Measurements from ENCODE around the gene HOXA5. TPM values are rescaled to one million over a fixed set of nuclear protein-coding genes. Genes with fewer than 3 reads are reported as not detected.

Gene HOXA5
- total and polyA plus RNA-seq, 8 donors = 2.9 to 53.1 (median 10.7) TPM

- TF ChIP-seq, protein P1, sequence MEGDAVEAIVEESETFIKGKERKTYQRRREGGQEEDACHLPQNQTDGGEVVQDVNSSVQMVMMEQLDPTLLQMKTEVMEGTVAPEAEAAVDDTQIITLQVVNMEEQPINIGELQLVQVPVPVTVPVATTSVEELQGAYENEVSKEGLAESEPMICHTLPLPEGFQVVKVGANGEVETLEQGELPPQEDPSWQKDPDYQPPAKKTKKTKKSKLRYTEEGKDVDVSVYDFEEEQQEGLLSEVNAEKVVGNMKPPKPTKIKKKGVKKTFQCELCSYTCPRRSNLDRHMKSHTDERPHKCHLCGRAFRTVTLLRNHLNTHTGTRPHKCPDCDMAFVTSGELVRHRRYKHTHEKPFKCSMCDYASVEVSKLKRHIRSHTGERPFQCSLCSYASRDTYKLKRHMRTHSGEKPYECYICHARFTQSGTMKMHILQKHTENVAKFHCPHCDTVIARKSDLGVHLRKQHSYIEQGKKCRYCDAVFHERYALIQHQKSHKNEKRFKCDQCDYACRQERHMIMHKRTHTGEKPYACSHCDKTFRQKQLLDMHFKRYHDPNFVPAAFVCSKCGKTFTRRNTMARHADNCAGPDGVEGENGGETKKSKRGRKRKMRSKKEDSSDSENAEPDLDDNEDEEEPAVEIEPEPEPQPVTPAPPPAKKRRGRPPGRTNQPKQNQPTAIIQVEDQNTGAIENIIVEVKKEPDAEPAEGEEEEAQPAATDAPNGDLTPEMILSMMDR (IDR thresholded peaks at IDR 0.05) = no peak
- TF ChIP-seq POLR2AphosphoS5 (IDR thresholded peaks at IDR 0.05) (no peak), EP300 (IDR thresholded peaks at IDR 0.05) (no peak), POLR2A (IDR thresholded peaks at IDR 0.05) (no peak)
- Histone ChIP-seq H3K4me1 (peaks cover 4 to 36% (median 13%) of the 10 kb centered on the region in 4 donors), H3K9me3 (peaks cover 0 to 21% (median 0%) of the 10 kb centered on the region in 4 donors), H3K27ac (peak overlapping the region; percentile 87 to 99 (median 94)), H3K36me3 (peaks cover 0 to 5% (median 0%) of the 10 kb centered on the region in 4 donors), H3K27me3 (peaks cover 0 to 94% (median 67%) of the 10 kb centered on the region in 3 donors), H3K4me3 (peak overlapping the region; percentile 54 to 67 (median 64))
- intact Hi-C loops (cut with DNase I; ENCODE audit: low total_unique reads) = no loop called here
- WGBS, 5 donors = 7 to 24% (median 17%) methylated on average over 27 to 29 of the region's 29 CpGs
- no peak for DNase-seq
Measured at GRCh38 chr7:27142580-27143022, 880 bp downstream of the HOXA5 start.

DNA sequence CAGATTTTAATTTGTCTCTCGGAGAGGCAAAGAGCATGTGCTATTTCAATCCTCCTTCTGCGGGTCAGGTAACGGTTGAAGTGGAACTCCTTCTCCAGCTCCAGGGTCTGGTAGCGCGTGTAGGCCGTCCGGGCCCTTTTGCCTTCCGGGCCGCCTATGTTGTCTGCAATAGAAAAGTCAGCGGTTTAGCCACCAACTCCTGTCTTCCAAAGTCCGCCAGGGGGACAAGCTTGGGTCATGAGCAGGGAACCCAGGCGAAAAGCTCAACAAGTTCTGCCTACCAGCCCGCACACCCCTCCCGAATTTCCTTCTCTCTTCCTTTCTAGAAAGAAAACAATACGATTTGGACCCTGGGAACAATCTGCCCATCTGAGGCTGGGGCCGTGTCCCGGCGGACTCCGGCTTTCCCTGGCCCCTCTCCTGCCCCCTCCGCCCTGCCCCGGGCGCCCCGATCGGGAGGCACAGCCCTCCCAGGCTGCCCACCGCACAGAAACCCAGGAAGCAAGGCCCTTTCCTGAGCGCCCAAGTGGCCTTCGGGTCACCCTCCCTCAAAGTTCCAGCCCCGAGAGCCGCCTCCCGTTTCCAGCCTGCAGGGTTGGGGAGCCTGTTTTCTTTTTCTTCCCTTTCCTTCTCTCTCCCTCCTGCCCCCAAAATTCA is 1.4 kb downstream of the HOXA5 start:
- Histone ChIP-seq H3K4me3 (peak overlapping the region; percentile 54 to 67 (median 64)), H3K9me3 (peaks cover 0 to 16% (median 0%) of the 10 kb centered on the region in 4 donors), H3K27me3 (peaks cover 0 to 92% (median 64%) of the 10 kb centered on the region in 3 donors), H3K36me3 (peaks cover 0 to 5% (median 0%) of the 10 kb centered on the region in 4 donors), H3K4me1 (peaks cover 0 to 37% (median 8%) of the 10 kb centered on the region in 4 donors), H3K27ac (peak overlapping the region; percentile 87 to 99 (median 94))
- TF ChIP-seq POLR2AphosphoS5 (IDR thresholded peaks at IDR 0.05) (no peak), POLR2A (IDR thresholded peaks at IDR 0.05) (no peak), EP300 (IDR thresholded peaks at IDR 0.05) (no peak)
- TF ChIP-seq, protein P1 (IDR thresholded peaks at IDR 0.05) = no peak
- no peak for DNase-seq
- intact Hi-C loops (cut with DNase I; ENCODE audit: low total_unique reads) = no loop called here
- WGBS, 5 donors = 31 to 42% (median 36%) methylated on average over 25 to 30 of the region's 30 CpGs

DNA sequence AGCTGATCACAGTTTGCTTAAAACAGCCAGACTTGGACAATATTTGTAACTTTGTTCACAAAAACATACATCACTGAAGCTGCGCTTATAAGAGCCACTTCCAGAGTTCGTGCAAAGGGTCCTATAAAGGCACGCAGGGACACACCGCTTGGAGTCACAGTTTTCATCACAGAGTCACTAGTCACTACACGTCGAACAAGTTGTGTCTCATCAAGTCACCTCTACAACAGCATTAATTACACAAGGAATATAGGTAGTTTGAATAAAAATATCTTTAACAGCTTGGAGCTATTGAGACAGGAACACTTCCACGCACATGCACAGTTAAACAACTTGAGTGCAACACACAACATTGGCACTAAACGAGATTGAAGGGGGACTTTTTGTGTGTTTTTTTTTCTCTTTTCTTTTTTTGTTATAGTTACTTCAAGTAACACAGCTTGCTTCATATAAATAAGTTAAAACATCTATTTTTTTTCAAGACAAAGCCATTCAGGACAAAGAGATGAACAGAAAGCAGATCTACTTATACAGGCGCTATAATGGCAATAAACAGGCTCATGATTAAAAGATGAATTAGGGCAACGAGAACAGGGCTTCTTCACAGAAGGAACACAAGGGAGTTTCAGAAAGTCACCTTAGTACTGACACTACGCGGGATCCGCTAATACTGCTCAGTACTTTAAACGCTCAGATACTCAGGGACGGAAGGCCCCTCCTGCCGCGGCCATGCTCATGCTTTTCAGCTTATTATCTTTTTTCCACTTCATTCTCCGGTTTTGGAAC is 2.2 kb downstream of the HOXA5 start:
- no peak for TF ChIP-seq POLR2AphosphoS5 (IDR thresholded peaks at IDR 0.05)
- TF ChIP-seq, protein P1 (IDR thresholded peaks at IDR 0.05) = no peak
- peak overlapping the region; percentile 87 to 99 (median 94) for H3K27ac ChIP-seq
- H3K4me3 ChIP-seq = peak overlapping the region; percentile 54 to 67 (median 64)
- intact Hi-C loops (cut with DNase I; ENCODE audit: low total_unique reads) = no loop called here
- no peak for DNase-seq
- peaks cover 0 to 44% (median 13%) of the 10 kb centered on the region in 4 donors for H3K4me1 ChIP-seq
- 61 to 80% (median 70%) methylated on average over 18 of the region's 18 CpGs for WGBS, 5 donors
- H3K27me3 ChIP-seq = peaks cover 0 to 92% (median 64%) of the 10 kb centered on the region in 3 donors
- peaks cover 0 to 5% (median 0%) of the 10 kb centered on the region in 4 donors for H3K36me3 ChIP-seq
- peaks cover 0 to 16% (median 0%) of the 10 kb centered on the region in 4 donors for H3K9me3 ChIP-seq

- Histone ChIP-seq H3K27ac (peak overlapping the region; percentile 18 to 99 (median 94)), H3K4me1 (peaks cover 0 to 53% (median 22%) of the 10 kb centered on the region in 4 donors), H3K4me3 (peak overlapping the region; percentile 8 to 67 (median 56)), H3K9me3 (peaks cover 0 to 16% (median 0%) of the 10 kb centered on the region in 4 donors), H3K27me3 (peaks cover 0 to 92% (median 67%) of the 10 kb centered on the region in 3 donors), H3K36me3 (peaks cover 0 to 5% (median 0%) of the 10 kb centered on the region in 4 donors)
- TF ChIP-seq, protein P1 (IDR thresholded peaks at IDR 0.05) = no peak
- TF ChIP-seq EP300 (IDR thresholded peaks at IDR 0.05) = no peak
- TF ChIP-seq POLR2A (IDR thresholded peaks at IDR 0.05) = no peak
- no peak for TF ChIP-seq POLR2AphosphoS5 (IDR thresholded peaks at IDR 0.05)
- no peak for DNase-seq
- whole genome bisulfite sequencing, 5 donors = 63 to 78% (median 67%) methylated on average over 15 of the region's 15 CpGs
- intact Hi-C loops (cut with DNase I; ENCODE audit: low total_unique reads) = no loop called here
Measured at GRCh38 chr7:27140126-27140857, 3.2 kb downstream of the HOXA5 start.
